K562 (cell line): ENCODE measurements around the gene GNG7. TPM values are rescaled to one million over a fixed set of nuclear protein-coding genes. Genes with fewer than 3 reads are reported as not detected.

Source experiments
- ATAC-seq: fragments of 200-7000 bp; cut with Tn5 transposase; 3 replicates; pipeline ENCODE4 v1.9.1; 2020; ENCODE audit warnings: moderate library complexity
- BruUV-seq: library from RNA; stranded (reverse); fragments of 400-500 nt; replicated peaks from 2 replicates; lab custom pipeline; 2021; lab: Mats Ljungman, UMichigan
- CTCF ChIA-PET: fragments of 300-600 bp; formaldehyde crosslinking; extraction: SDS; loops from one replicate; lab custom pipeline; 2021; ENCODE audit warnings: low intra/inter-chr PET ratio; lab: Yijun Ruan, JAX
- POLR2A ChIA-PET: fragments of 300-600, 350-650 bp; sonication (Branson Sonifier 250); formaldehyde crosslinking; extraction: SDS; loops from one replicate; lab custom pipeline; 2021; ENCODE audit warnings: antibody characterized with exemption, inconsistent platforms; lab: Yijun Ruan, JAX
- DNase-seq, 4 experiments: peaks; one replicate each; pipeline versions ENCODE4 v3.0.0 to v3.0.0-alpha.2; 2011 to 2018; ENCODE audit warnings: low spot score in 3 of 4, mixed read lengths in 3 of 4; ENCODE audit errors: extremely low read depth in 1 of 4
- FAIRE-seq: peaks from 2 replicates; lab custom pipeline; 2011; peaks lifted over from hg19 to GRCh38; lab: Jason Lieb, UNC
- H2AFZ ChIP-seq: 2 replicates; pipeline ENCODE4 v1.6.0; 2011; ENCODE audit warnings: low read depth, low read length, control low read depth, inconsistent platforms
- H3K27ac ChIP-seq: fragments of 200-600 bp; 3 replicates; pipeline ENCODE4 v1.8.0; 2011; ENCODE audit warnings: low read depth, mild to moderate bottlenecking, control low read depth, inconsistent platforms, low read length, moderate library complexity, mixed read lengths; ENCODE audit errors: extremely low read depth
- H3K27me3 ChIP-seq, 2 experiments: fragments of 300-600 bp in 1 of 2; 2 replicates in 1 of 2; 3 replicates in 1 of 2; pipeline versions ENCODE4 v1.6.0 to v1.8.0; 2011; ENCODE audit warnings: inconsistent platforms in 2 of 2, low read length in 2 of 2, mild to moderate bottlenecking in 1 of 2, mixed read lengths in 1 of 2, moderate library complexity in 1 of 2; ENCODE audit not compliant: control insufficient read depth in 2 of 2, insufficient read depth in 2 of 2
- H3K36me3 ChIP-seq: fragments of 300-600 bp; 3 replicates; pipeline ENCODE4 v1.8.0; 2011; ENCODE audit warnings: mild to moderate bottlenecking, low read length, inconsistent platforms; ENCODE audit not compliant: control insufficient read depth, insufficient read depth
- H3K4me1 ChIP-seq, 2 experiments: fragments of 200-600 bp in 1 of 2; replicated peaks in 1 of 2; 2 replicates in 1 of 2; 3 replicates in 1 of 2; pipeline versions ENCODE4 v1.5.1 to v1.8.0; 2011; ENCODE audit warnings: inconsistent platforms in 2 of 2, low read length in 2 of 2, mild to moderate bottlenecking in 1 of 2, mixed read lengths in 1 of 2, moderate library complexity in 1 of 2; ENCODE audit not compliant: control insufficient read depth in 2 of 2, insufficient read depth in 2 of 2
- H3K4me2 ChIP-seq: 2 replicates; pipeline ENCODE4 v1.6.1; 2011; ENCODE audit warnings: low read length, control low read depth, inconsistent platforms, mixed read lengths; ENCODE audit not compliant: insufficient read depth
- H3K4me3 ChIP-seq: fragments of 200-600 bp; sonication (generic), shearing (Covaris generic); 2 replicates; pipeline ENCODE4 v1.5.1; 2016; ENCODE audit warnings: control low read depth, inconsistent platforms
- H3K79me2 ChIP-seq: fragments of 200-600 bp; 3 replicates; pipeline ENCODE4 v1.8.0; 2011; ENCODE audit warnings: low read length, inconsistent platforms; ENCODE audit not compliant: control insufficient read depth, insufficient read depth
- H3K9ac ChIP-seq, 2 experiments: 2 replicates each; pipeline versions ENCODE4 v1.6.0 to v1.6.1; 2011; ENCODE audit warnings: low read depth in 2 of 2, low read length in 2 of 2, control low read depth in 1 of 2, inconsistent platforms in 1 of 2, mild to moderate bottlenecking in 1 of 2, mixed read lengths in 1 of 2; ENCODE audit not compliant: insufficient read depth in 1 of 2
- H3K9me1 ChIP-seq: one replicate; pipeline ENCODE4 v1.6.0; 2011; ENCODE audit warnings: inconsistent platforms, mild to moderate bottlenecking, low read length, moderate library complexity; ENCODE audit not compliant: control insufficient read depth, insufficient read depth
- H3K9me3 ChIP-seq: replicated peaks from 2 replicates; pipeline ENCODE4 v1.5.1; 2011; ENCODE audit warnings: low read depth, low read length, inconsistent platforms; ENCODE audit not compliant: control insufficient read depth, insufficient read depth
- H4K20me1 ChIP-seq: replicated peaks from 2 replicates; pipeline ENCODE4 v1.6.1; 2011; ENCODE audit warnings: low read length, inconsistent platforms, mixed read lengths; ENCODE audit not compliant: control insufficient read depth, insufficient read depth
- DIDO1 ChIP-seq: fragments of 450-650 bp; IDR thresholded peaks from 2 replicates; pipeline ENCODE4 v1.6.1; 2016; ENCODE audit warnings: low read depth, missing biosample characterization, missing genetic modification characterization
- NCOA1 ChIP-seq: fragments of 450-650 bp; IDR thresholded peaks from 2 replicates; pipeline ENCODE4 v1.6.1; 2016; ENCODE audit warnings: low read depth
- NCOA4 ChIP-seq: fragments of 450-650 bp; IDR thresholded peaks from 2 replicates; pipeline ENCODE4 v1.6.1; 2018; ENCODE audit warnings: mild to moderate bottlenecking; ENCODE audit not compliant: partially characterized antibody
- RBM25 ChIP-seq: fragments of 200-400 bp; formaldehyde crosslinking; IDR thresholded peaks from 2 replicates; pipeline ENCODE4 v1.6.1; 2018; ENCODE audit warnings: low read length, low read depth, moderate library complexity; ENCODE audit not compliant: severe bottlenecking
- RBM39 ChIP-seq: fragments of 200-400 bp; formaldehyde crosslinking; optimal IDR thresholded peaks from 2 replicates; pipeline ENCODE3; 2018; ENCODE audit warnings: low read depth, low read length
- ZFP36 ChIP-seq: fragments of 150-350 bp; IDR thresholded peaks from 2 replicates; pipeline ENCODE4 v1.6.1; 2018; ENCODE audit warnings: low read length, low read depth; ENCODE audit not compliant: partially characterized antibody
- ZNF121 ChIP-seq: sonication (generic); formaldehyde crosslinking; conservative IDR thresholded peaks from 2 replicates; pipeline ENCODE4 v1.8.0; 2022; ENCODE audit warnings: missing genetic modification reagents
- WGBS: fragments of 100-300 bp; shearing (Covaris generic); methylation state at CpG from one replicate; pipeline ENCODE4 v1.1.6; 2016; ENCODE audit warnings: low coverage, mixed read lengths; ENCODE audit not compliant: insufficient coverage; ENCODE audit errors: missing lambda C conversion rate; 5-methylcytosine and 5-hydroxymethylcytosine counted together
- in situ Hi-C: fragments of 300-500 bp; cut with MboI; formaldehyde crosslinking; loops from 4 replicates; pipeline ENCODE4 v1.15.0; 2018; ENCODE audit warnings: inconsistent platforms, mixed read lengths
- intact Hi-C: fragments of 100-400 bp; cut with micrococcal nuclease; formaldehyde crosslinking; loops from 2 replicates; pipeline ENCODE4 v1.14.2; 2022
- polyA plus RNA-seq, 8 experiments: library from polyadenylated mRNA; depleted of rRNA in 4 of 8; stranded (reverse) in 5 of 8; unstranded in 3 of 8; fragments of >200 nt; fragmentation: Nextera tagmentation in 2 of 8; fragmentation: Illumina TruSeq in 1 of 8; extraction: Ambion mirVana in 2 of 8; extraction: Trizol in 1 of 8; gene quantifications; 2 replicates each; pipeline versions ENCODE4 v1.2.1 to v1.2.3, GENCODE V29; 2011 to 2014; ENCODE audit warnings: inconsistent platforms in 1 of 8, missing spikeins in 1 of 8
- total RNA-seq, 7 experiments: library from RNA; depleted of rRNA in 6 of 7; stranded (reverse); fragments of >200 nt in 6 of 7; fragmentation: Illumina TruSeq in 2 of 7; extraction: Trizol in 2 of 7; gene quantifications; 2 replicates each; pipeline versions ENCODE4 v1.2.1 to v1.2.3, GENCODE V29; 2011 to 2021; ENCODE audit warnings: low replicate concordance in 1 of 7
- TF ChIP-seq, protein P1 (sequence below): fragments of 200-800 bp; sonication (Bioruptor generic); IDR thresholded peaks from 2 replicates; pipeline ENCODE4 v1.6.1; 2016; ENCODE audit warnings: missing genetic modification characterization, missing compliant biosample characterization

GNG7 gene
- total and polyA plus RNA-seq, 9 of the 15 experiments (the other 6 are each of a cell fraction or from before 2014, with no cell fraction given) = 0.01 to 0.20 (median 0.06) TPM; not detected in 1

DNA sequence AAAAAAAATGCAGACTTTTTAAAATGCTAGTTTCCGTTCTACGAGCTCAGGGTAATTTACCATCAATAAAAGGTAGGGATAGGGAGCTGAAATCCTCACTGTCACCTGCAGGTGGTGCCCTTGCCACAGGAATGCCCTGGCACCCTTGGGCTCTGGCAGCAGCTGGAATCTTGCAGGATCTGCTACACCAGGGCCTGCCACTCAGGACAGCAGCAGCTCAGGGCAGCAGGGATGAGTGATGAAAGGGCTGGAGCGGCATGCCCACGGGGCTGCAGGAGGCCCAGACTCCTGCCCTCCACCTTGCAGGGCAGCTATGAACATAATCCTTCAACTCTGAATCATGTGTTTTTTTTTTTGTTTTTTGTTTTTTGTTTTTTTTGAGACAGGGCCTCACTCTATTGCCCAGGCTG is 54.0 kb downstream of the GNG7 start (continued):
- no peak for TF ChIP-seq ZFP36
- TF ChIP-seq RBM39 = no peak
- TF ChIP-seq, protein P1, sequence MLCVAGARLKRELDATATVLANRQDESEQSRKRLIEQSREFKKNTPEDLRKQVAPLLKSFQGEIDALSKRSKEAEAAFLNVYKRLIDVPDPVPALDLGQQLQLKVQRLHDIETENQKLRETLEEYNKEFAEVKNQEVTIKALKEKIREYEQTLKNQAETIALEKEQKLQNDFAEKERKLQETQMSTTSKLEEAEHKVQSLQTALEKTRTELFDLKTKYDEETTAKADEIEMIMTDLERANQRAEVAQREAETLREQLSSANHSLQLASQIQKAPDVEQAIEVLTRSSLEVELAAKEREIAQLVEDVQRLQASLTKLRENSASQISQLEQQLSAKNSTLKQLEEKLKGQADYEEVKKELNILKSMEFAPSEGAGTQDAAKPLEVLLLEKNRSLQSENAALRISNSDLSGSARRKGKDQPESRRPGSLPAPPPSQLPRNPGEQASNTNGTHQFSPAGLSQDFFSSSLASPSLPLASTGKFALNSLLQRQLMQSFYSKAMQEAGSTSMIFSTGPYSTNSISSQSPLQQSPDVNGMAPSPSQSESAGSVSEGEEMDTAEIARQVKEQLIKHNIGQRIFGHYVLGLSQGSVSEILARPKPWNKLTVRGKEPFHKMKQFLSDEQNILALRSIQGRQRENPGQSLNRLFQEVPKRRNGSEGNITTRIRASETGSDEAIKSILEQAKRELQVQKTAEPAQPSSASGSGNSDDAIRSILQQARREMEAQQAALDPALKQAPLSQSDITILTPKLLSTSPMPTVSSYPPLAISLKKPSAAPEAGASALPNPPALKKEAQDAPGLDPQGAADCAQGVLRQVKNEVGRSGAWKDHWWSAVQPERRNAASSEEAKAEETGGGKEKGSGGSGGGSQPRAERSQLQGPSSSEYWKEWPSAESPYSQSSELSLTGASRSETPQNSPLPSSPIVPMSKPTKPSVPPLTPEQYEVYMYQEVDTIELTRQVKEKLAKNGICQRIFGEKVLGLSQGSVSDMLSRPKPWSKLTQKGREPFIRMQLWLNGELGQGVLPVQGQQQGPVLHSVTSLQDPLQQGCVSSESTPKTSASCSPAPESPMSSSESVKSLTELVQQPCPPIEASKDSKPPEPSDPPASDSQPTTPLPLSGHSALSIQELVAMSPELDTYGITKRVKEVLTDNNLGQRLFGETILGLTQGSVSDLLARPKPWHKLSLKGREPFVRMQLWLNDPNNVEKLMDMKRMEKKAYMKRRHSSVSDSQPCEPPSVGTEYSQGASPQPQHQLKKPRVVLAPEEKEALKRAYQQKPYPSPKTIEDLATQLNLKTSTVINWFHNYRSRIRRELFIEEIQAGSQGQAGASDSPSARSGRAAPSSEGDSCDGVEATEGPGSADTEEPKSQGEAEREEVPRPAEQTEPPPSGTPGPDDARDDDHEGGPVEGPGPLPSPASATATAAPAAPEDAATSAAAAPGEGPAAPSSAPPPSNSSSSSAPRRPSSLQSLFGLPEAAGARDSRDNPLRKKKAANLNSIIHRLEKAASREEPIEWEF (CRISPR knock-in tag) = no peak
- TF ChIP-seq DIDO1 (tag) = no peak
- TF ChIP-seq NCOA4 = no peak

DNA sequence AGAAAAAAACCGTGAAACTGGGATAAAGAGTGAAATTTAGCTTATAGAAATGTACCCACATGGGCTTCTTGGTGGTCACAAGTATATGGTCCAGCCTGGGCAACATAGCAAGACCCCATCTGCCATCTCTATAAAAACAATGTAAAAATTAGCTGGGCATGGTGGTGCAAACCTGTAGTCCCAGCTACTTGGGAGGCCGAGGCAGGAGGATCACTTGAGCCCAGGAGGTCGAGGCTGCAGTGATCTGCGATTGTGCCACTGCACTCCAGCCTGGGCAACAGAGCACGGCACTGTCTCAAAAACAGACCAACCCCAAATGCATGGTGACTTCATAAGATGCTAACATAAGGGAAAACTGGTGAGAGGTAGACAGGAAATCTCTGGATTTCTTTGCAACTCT is 54.4 kb downstream of the GNG7 start:
- BruUV-seq = no TSS peak
- Histone ChIP-seq H3K9ac (no peak overlapping the region), H3K4me2 (no peak overlapping the region), H3K36me3 (no peaks in the 10 kb centered on the region), H3K4me3 (no peak overlapping the region), H3K4me1 (peaks cover 0 to 12% of the 10 kb centered on the region in 2 experiments; a peak in 2 of 5 replicates), H3K9me3 (no peaks in the 10 kb centered on the region), H3K79me2 (no peaks in the 10 kb centered on the region), H3K27ac (no peak overlapping the region), H4K20me1 (no peaks in the 10 kb centered on the region), H2AFZ (no peak overlapping the region), H3K9me1 (no peaks in the 10 kb centered on the region), H3K27me3 (peaks cover 22 to 51% of the 10 kb centered on the region in 2 experiments; a peak in 4 of 5 replicates)
- WGBS = 20% methylated on average over 5 of the region's 5 CpGs
- in situ Hi-C loops = loop anchor here (5.0 kb wide), 1 partner anchor 224 kb away; no protein-coding TSS in a partner anchor
- TF ChIP-seq ZNF121 (CRISPR knock-in tag) (peak; percentile 88), RBM25 (peak; percentile 40), NCOA1 (no peak)
- intact Hi-C loops = loop anchor here (1.0 to 5.0 kb wide), 2 partner anchors 101 to 224 kb away; no protein-coding TSS in a partner anchor
- peak; percentile 20; the same call in 1 of the 3 replicates for ATAC-seq
- DNase-seq = no peak
- ChIA-PET POLR2A (interaction anchor here (0.9 to 2.4 kb wide), 4 partner anchors 16 to 302 kb away, joined by 3 to 10 read pairs (median 5); partner anchors contain the start of gene GADD45B), CTCF (interaction anchor here (0.5 to 1.7 kb wide), 8 partner anchors 13 to 1345 kb away, joined by 3 to 19 read pairs (median 4); no protein-coding TSS in a partner anchor)
- no peak for FAIRE-seq
